HG03135 (cell line): ENCODE measurements around the gene DUSP5.
"Not testable (repeated sequence)": the region's sequence is repeated elsewhere in the genome, so short reads cannot be mapped to it uniquely, and the experiment has no call there.

Experiments used
- ATAC-seq: cut with Tn5 transposase; IDR thresholded peaks from one replicate; pipeline ENCODE4 v1.9.1; 2021; ENCODE audit warnings: mild to moderate bottlenecking, moderate library complexity; ENCODE audit not compliant: unreplicated experiment

Gene DUSP5

GRCh38 chr10:110497438-110498086, at the start of gene DUSP5:
Gene DUSP5 (plus strand): TSS chr10:110497907. CDS start chr10:110498122, 215 bp downstream.
- peak; percentile 65 for ATAC-seq

GRCh38 chr10:110448682-110449418, 48.9 kb upstream of the DUSP5 start:
- no peak for ATAC-seq

- ATAC-seq, result no peak
Observed at GRCh38 chr10:110455446-110455845, 42.3 kb upstream of the DUSP5 start.

- no peak for ATAC-seq
Observed at GRCh38 chr10:110456046-110456445, 41.7 kb upstream of the DUSP5 start.

- no peak for ATAC-seq
Observed at GRCh38 chr10:110456523-110457091, 41.1 kb upstream of the DUSP5 start.

GRCh38 chr10:110457851-110458250, 39.9 kb upstream of the DUSP5 start:
- ATAC-seq, result no peak

GRCh38 chr10:110458266-110458920, 39.3 kb upstream of the DUSP5 start:
- peak; percentile 41 for ATAC-seq

GRCh38 chr10:110459600-110459999, 38.1 kb upstream of the DUSP5 start:
- no peak for ATAC-seq

GRCh38 chr10:110460111-110460809, 37.4 kb upstream of the DUSP5 start:
- ATAC-seq, result no peak

- no peak for ATAC-seq
Observed at GRCh38 chr10:110461088-110461487, 36.6 kb upstream of the DUSP5 start.

GRCh38 chr10:110461530-110461929, 36.2 kb upstream of the DUSP5 start:
- ATAC-seq, result no peak

GRCh38 chr10:110462166-110463095, 35.3 kb upstream of the DUSP5 start:
- no peak for ATAC-seq

- ATAC-seq, result not testable (repeated sequence)
Observed at GRCh38 chr10:110468258-110468657, 29.4 kb upstream of the DUSP5 start.

- not testable (repeated sequence) for ATAC-seq
Observed at GRCh38 chr10:110470541-110470940, 27.2 kb upstream of the DUSP5 start.

- ATAC-seq, result no peak
Observed at GRCh38 chr10:110471566-110472139, 26.1 kb upstream of the DUSP5 start.

- ATAC-seq, result no peak
Observed at GRCh38 chr10:110474017-110474416, 23.7 kb upstream of the DUSP5 start.

GRCh38 chr10:110474826-110475225, 22.9 kb upstream of the DUSP5 start:
- no peak for ATAC-seq

GRCh38 chr10:110475722-110476515, 21.8 kb upstream of the DUSP5 start:
- no peak for ATAC-seq

- no peak for ATAC-seq
Observed at GRCh38 chr10:110479710-110480109, 18.0 kb upstream of the DUSP5 start.
